GM21390 (cell line): ENCODE results near the gene TRAPPC12.
A peak's percentile ranks its signal among the peaks of the same experiment; 100 is the strongest.
"Not testable (repeated sequence)": the region's sequence is repeated elsewhere in the genome, so short reads cannot be mapped to it uniquely, and the experiment has no call there.

Experiments used
- ATAC-seq: cut with Tn5 transposase; IDR thresholded peaks from one replicate; pipeline ENCODE4 v1.9.1; 2021; ENCODE audit not compliant: unreplicated experiment

TRAPPC12 gene

DNA sequence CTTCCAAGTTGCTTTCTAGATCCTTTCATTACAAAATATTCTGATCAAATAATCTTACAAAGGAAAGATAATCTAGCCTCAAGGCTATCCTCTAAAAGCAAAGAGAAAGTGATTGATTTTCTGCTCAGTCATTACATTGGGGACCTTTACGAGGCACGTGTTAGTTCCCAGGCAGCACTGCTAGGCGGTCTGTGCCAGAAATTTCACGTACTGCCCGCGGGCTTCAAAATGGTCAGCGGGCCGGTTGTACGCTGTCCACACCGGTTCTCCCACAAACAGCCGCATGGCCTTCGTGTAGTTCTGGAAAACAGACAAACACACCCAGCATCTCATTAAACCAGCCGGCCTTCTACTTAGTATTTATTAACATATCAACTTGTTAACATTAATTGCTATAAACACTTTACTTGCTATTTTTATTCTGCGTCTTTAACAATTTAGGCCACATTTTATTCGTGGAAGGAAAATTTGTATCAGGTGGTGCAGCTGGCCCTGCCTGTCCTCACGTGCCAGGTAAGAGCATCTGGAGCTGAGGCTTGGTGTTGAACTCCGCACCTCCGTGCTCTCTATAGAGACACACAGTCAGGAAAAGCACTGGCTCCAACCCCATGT lies 119.4 kb downstream of the TRAPPC12 start:
- ATAC-seq: no peak

DNA sequence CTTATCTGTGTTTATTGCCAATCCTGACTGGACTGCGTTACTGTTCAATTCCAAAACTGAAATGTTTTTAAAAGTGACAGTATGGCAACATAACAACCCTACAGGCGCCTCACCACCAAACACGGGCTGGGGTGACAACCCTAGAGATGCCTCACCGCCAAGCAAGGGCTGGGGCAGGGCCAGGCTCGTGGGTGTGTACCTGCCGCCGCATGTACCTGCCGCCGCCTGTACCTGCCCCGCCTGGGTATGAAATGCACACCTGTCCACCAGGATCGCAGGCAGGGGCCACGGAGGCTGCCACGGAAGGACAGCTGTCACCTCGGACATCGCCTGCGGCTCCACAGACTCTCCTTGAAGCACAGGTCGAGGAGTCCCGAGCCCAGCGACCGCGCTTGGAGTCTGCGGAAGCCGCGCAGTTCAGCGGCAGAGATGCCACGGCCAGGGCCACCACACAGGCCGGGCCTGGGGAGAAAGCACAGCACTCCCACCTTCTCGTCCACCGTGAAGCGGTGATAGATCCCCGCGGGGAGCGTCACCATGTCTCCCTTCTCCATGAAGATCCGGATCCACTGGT lies 120.9 kb downstream of the TRAPPC12 start:
- no peak for ATAC-seq

- no peak for ATAC-seq
Observed at GRCh38 chr2:3503046-3503445, 123.6 kb downstream of the TRAPPC12 start.

GRCh38 chr2:3503483-3503882 lies 124.0 kb downstream of the TRAPPC12 start:
- ATAC-seq: no peak

GRCh38 chr2:3504741-3505140 lies 125.2 kb downstream of the TRAPPC12 start:
- ATAC-seq: no peak

- ATAC-seq: no peak
Observed at GRCh38 chr2:3505771-3506170, 126.3 kb downstream of the TRAPPC12 start.

GRCh38 chr2:3512086-3512485 lies 132.6 kb downstream of the TRAPPC12 start:
- no peak for ATAC-seq

GRCh38 chr2:3513026-3513810 lies 133.7 kb downstream of the TRAPPC12 start:
- no peak for ATAC-seq

DNA sequence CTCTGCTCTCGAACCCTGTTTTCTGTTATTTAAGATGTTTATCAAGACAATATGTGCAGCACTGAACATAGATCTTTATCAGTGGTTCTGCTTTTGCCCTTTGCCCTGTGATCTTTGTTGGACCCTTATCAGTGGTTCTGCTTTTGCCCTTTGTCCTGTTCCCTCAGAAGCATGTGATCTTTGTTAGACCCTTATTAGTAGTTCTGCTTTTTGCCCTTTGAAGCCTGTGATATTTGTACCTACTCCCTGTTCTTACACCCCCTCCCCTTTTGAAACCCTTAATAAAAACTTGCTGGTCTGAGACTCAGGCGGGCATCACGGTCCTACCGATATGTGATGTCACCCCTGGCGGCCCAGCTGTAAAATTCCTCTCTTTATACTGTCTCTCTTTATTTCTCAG lies 135.9 kb downstream of the TRAPPC12 start:
- not testable (repeated sequence) for ATAC-seq

DNA sequence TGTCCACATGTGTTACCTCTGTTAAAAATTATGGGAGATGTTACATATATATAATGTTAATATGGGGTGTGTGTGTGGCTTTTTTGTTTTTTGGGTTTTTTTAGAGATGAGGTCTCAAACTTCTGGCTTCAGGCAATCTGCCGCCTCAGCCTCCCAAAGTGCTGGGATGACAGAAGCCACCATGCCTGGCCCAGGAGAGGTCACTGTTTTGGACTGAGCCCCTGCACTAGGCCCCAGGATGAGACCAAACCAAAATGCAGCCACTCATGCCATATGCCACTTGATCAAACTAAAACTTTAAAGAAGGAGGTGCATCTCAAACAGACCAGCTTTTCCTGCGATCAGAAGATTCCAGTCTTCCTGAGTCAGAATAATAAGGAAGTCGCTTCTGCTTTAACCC lies 137.3 kb downstream of the TRAPPC12 start:
- ATAC-seq: no peak

DNA sequence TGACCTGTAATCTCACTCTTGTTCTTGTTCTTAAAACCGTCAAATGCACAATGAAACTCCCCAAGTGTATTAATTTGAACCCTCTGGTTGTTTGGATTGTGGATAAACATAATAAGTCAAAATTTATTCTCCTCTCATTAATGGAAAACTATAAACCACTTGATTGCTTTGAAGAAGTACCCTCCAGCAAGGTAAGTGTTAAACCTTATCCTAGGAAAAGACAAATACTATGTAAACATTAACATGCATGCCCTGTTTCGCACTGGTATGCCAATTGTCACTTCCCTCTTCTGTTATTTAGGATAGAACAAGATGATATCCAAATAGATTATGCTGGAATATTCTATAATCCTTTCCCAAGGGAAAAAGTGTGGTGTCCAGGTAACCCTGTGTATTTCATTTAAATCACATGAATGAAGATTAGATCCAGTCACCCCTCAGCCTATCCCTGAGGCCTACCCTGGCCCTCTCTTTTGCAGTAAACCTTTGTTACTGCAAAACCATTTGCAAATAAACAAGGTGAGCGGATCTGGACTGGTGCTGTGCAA lies 138.5 kb downstream of the TRAPPC12 start:
- ATAC-seq: no peak

DNA sequence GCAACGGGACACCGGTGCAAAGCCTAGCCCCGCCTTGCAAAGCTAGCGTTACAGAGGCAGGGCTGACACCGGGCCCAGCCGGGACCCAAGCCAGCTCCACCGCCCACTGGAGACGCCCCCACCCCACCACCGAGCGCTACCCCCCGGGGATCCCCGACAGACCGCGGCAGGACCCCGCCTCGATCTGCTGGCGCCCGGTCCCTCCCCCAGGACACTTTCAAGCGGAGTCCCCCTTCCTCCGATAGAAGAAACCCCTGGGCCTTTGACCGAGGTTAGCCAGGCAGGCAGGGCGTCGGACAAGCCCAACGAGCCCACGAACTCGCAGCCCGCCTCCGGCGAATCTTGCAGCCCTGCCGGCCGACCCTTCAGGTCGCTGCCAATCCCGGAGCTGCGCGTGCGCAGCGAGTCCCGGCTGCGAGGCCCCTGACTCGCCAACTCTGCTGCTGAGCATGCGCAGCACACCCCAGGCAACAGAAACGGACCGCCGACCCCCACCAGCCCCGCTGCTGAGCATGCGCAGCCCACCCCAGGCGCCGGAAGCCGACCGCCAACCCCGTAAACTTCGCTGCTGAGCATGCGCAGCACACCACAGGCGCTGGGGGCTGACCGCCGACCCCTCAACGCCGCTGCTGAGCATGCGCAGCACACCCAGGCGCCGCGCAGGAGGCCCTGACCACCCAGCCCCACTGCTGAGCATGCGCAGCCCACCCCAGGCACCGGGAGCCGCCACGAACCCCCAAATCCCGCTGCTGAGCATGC lies 139.2 kb downstream of the TRAPPC12 start:
- peak; percentile 75 for ATAC-seq

- peak; percentile 64 for ATAC-seq
Observed at GRCh38 chr2:3519255-3520205, 140.0 kb downstream of the TRAPPC12 start, which contains the start of gene ADI1. Gene ADI1 (minus strand): TSS chr2:3519531. CDS start chr2:3519487, 44 bp downstream.

DNA sequence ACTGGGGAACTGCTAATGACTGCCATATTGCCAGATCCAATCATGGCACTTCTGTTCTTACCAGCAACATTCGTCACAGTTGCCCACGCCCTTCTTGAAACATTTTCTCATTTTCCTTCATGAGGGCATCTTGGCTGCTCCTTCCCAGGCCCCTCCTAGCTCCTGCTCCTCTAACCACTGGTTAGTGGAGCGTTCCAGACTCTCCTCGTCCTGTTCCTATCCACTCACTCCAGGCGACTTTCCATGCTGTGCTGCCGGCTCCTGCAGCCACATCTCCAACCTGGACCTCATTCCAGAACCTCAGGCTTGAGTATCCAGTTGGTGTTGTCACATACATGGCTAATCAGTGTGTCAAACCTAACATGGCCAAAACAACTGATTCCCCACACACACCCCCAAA lies 141.1 kb downstream of the TRAPPC12 start:
- no peak for ATAC-seq

- ATAC-seq: no peak
Observed at GRCh38 chr2:3522961-3523421, 143.5 kb downstream of the TRAPPC12 start.

- no peak for ATAC-seq
Observed at GRCh38 chr2:3523551-3524041, 144.1 kb downstream of the TRAPPC12 start.

- no peak for ATAC-seq
Observed at GRCh38 chr2:3526871-3527270, 147.4 kb downstream of the TRAPPC12 start.

- ATAC-seq: no peak
Observed at GRCh38 chr2:3527886-3528785, 148.6 kb downstream of the TRAPPC12 start.
